ENCODE data around the gene BAZ2B. TPM values are rescaled to one million over a fixed set of nuclear protein-coding genes. Genes with fewer than 3 reads are reported as not detected.

The BAZ2B gene, protein sequence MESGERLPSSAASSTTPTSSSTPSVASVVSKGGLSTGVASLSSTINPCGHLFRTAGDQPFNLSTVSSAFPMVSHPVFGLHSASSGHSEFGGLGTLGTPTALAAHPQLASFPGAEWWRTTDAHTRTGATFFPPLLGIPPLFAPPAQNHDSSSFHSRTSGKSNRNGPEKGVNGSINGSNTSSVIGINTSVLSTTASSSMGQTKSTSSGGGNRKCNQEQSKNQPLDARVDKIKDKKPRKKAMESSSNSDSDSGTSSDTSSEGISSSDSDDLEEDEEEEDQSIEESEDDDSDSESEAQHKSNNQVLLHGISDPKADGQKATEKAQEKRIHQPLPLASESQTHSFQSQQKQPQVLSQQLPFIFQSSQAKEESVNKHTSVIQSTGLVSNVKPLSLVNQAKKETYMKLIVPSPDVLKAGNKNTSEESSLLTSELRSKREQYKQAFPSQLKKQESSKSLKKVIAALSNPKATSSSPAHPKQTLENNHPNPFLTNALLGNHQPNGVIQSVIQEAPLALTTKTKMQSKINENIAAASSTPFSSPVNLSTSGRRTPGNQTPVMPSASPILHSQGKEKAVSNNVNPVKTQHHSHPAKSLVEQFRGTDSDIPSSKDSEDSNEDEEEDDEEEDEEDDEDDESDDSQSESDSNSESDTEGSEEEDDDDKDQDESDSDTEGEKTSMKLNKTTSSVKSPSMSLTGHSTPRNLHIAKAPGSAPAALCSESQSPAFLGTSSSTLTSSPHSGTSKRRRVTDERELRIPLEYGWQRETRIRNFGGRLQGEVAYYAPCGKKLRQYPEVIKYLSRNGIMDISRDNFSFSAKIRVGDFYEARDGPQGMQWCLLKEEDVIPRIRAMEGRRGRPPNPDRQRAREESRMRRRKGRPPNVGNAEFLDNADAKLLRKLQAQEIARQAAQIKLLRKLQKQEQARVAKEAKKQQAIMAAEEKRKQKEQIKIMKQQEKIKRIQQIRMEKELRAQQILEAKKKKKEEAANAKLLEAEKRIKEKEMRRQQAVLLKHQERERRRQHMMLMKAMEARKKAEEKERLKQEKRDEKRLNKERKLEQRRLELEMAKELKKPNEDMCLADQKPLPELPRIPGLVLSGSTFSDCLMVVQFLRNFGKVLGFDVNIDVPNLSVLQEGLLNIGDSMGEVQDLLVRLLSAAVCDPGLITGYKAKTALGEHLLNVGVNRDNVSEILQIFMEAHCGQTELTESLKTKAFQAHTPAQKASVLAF (N-terminal part only)
- 29.8 and 32.0 TPM in 2 replicates for polyA plus RNA-seq (2013)

GRCh38 chr2:159616286-159616701 lies at the start of gene BAZ2B:
Gene BAZ2B (minus strand): TSS chr2:159616548. CDS start chr2:159478719, 137,829 bp downstream.
- H3K4me2 ChIP-seq (ENCODE audit: low read length) = peak within 1 kb of the TSS; percentile 78
- H3K36me3 ChIP-seq (ENCODE audit: control insufficient read depth in 1 of 2, insufficient read depth in 2 of 2, low read length in 2 of 2) = no peaks in the 10 kb centered on the region
- peak within 1 kb of the TSS; percentile 99 for H2BK5ac ChIP-seq (ENCODE audit: low read depth, low read length, poor library complexity)
- H3K23ac ChIP-seq (ENCODE audit: low read length) = no peak within 1 kb of the TSS
- no peaks in the 10 kb centered on the region for H3K9me3 ChIP-seq (ENCODE audit: insufficient read depth, low read depth, low read length)
- peaks cover 0 to 1% of the 10 kb centered on the region in 2 experiments for H3K4me1 ChIP-seq (ENCODE audit: control insufficient read depth in 1 of 2, insufficient read depth in 2 of 2, low read length in 2 of 2)
- peak within 1 kb of the TSS; percentile 97 for H4K8ac ChIP-seq (ENCODE audit: low read depth, low read length)
- peaks cover 8% of the 10 kb centered on the region for H3K79me2 ChIP-seq (ENCODE audit: control insufficient read depth, insufficient read depth, low read length, poor library complexity)
- H3K4ac ChIP-seq (ENCODE audit: low read depth, low read length) = peak within 1 kb of the TSS; percentile 96
- peak within 1 kb of the TSS; percentile 100 for H3K27ac ChIP-seq (ENCODE audit: low read depth, low read length)
- peak within 1 kb of the TSS; percentile 88 for H3K4me3 ChIP-seq (ENCODE audit: low read depth, low read length)
- H3K27me3 ChIP-seq (ENCODE audit: insufficient read depth, low read length) = no peaks in the 10 kb centered on the region
- WGBS (ENCODE audit: extremely low coverage, insufficient coverage, insufficient read length) = no CpG with 5 or more reads among the region's 6 CpGs
- H4K91ac ChIP-seq (ENCODE audit: low read depth, low read length) = peak within 1 kb of the TSS; percentile 99
- H2AK5ac ChIP-seq (ENCODE audit: low read length) = peak within 1 kb of the TSS; percentile 85
- peak within 1 kb of the TSS; percentile 56 for H2BK12ac ChIP-seq (ENCODE audit: low read length)
- peak within 1 kb of the TSS; percentile 96 for H3K14ac ChIP-seq (ENCODE audit: low read length)
- H3K18ac ChIP-seq (ENCODE audit: low read length) = peak within 1 kb of the TSS; percentile 93
- H3K79me1 ChIP-seq (ENCODE audit: low read length) = peaks cover 11% of the 10 kb centered on the region
- peak within 1 kb of the TSS; percentile 77 for H2AFZ ChIP-seq (ENCODE audit: insufficient read depth, low read length, poor library complexity)
- peak within 1 kb of the TSS; percentile 83 for H4K12ac ChIP-seq (ENCODE audit: low read depth, low read length)
- H3K9ac ChIP-seq (ENCODE audit: low read length) = peak within 1 kb of the TSS; percentile 100
- DNase-seq = peak; percentile 23 to 57
- peak within 1 kb of the TSS; percentile 98 for H2BK120ac ChIP-seq (ENCODE audit: insufficient read depth, low read length, poor library complexity)

- Histone ChIP-seq H3K4ac (ENCODE audit: low read depth, low read length) (no peak overlapping the region), H3K27ac (ENCODE audit: low read depth, low read length) (no peak overlapping the region), H2BK5ac (ENCODE audit: low read depth, low read length, poor library complexity) (no peak overlapping the region), H3K4me2 (ENCODE audit: low read length) (no peak overlapping the region), H3K18ac (ENCODE audit: low read length) (no peak overlapping the region), H3K4me1 (ENCODE audit: control insufficient read depth in 1 of 2, insufficient read depth in 2 of 2, low read length in 2 of 2) (no peaks in the 10 kb centered on the region), H4K91ac (ENCODE audit: low read depth, low read length) (no peak overlapping the region), H2AFZ (ENCODE audit: insufficient read depth, low read length, poor library complexity) (no peak overlapping the region), H3K4me3 (ENCODE audit: low read depth, low read length) (no peak overlapping the region), H2BK120ac (ENCODE audit: insufficient read depth, low read length, poor library complexity) (no peak overlapping the region), H3K79me2 (ENCODE audit: control insufficient read depth, insufficient read depth, low read length, poor library complexity) (no peaks in the 10 kb centered on the region), H2BK12ac (ENCODE audit: low read length) (no peak overlapping the region), H2AK5ac (ENCODE audit: low read length) (no peak overlapping the region), H3K23ac (ENCODE audit: low read length) (no peak overlapping the region), H3K14ac (ENCODE audit: low read length) (no peak overlapping the region), H3K79me1 (ENCODE audit: low read length) (no peaks in the 10 kb centered on the region), H3K27me3 (ENCODE audit: insufficient read depth, low read length) (no peaks in the 10 kb centered on the region), H3K36me3 (ENCODE audit: control insufficient read depth in 1 of 2, insufficient read depth in 2 of 2, low read length in 2 of 2) (no peaks in the 10 kb centered on the region), H3K9ac (ENCODE audit: low read length) (no peak overlapping the region), H4K8ac (ENCODE audit: low read depth, low read length) (no peak overlapping the region), H4K12ac (ENCODE audit: low read depth, low read length) (no peak overlapping the region), H3K9me3 (ENCODE audit: insufficient read depth, low read depth, low read length) (no peaks in the 10 kb centered on the region)
- DNase-seq = no peak
These were observed 44.9 kb upstream of the BAZ2B start for GRCh38 chr2:159661286-159661685.

DNA sequence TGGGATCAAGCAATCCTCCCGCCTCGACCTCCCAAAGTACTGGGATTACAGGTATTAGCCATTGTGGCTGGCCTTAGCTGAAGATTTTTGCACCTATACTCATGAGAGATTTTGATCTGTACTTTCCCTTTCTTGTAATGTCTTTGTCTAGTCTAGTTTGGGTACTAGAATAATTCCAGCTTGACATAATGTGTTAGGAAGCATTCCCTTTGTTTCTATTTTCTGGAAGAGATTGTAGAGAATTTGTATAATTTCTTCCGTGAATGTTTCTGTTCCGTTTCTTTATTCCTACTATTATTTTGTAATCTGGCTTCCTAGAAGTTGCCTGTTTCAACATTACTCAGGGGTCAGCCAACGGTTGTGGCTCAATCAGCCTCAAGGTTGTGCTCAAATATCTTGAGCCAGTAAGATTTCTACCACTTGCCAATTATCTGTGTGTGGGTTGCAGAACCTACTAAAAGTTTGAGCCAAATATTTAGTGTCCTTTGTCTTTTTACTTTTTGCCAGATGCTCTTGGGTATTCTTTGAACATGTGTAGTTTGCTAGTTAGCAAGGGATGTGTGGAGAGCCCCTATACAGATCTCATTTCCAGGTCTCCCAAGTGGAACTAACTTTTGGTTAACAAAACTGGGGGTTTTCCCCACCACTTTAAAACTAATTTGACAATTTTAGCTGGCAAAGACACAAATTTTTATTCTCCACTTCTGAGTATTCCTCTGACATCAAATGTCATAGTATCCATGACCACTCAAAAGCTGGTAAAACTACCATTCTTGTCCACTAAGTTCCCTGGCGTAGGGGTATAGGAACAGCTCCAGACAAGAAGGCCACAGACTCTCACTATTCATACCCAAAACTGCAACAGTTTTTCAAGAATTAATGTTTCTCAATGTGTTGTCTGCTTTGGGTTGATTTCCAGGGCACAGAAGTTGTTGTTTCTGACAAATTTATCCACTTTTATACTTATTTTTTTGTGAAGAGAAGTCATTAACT lies 42.8 kb upstream of the BAZ2B start:
- Histone ChIP-seq H3K9me3 (ENCODE audit: insufficient read depth, low read depth, low read length) (no peaks in the 10 kb centered on the region), H3K14ac (ENCODE audit: low read length) (no peak overlapping the region), H3K27ac (ENCODE audit: low read depth, low read length) (no peak overlapping the region), H4K8ac (ENCODE audit: low read depth, low read length) (no peak overlapping the region), H3K4ac (ENCODE audit: low read depth, low read length) (no peak overlapping the region), H3K4me2 (ENCODE audit: low read length) (no peak overlapping the region), H4K91ac (ENCODE audit: low read depth, low read length) (no peak overlapping the region), H2AFZ (ENCODE audit: insufficient read depth, low read length, poor library complexity) (no peak overlapping the region), H2BK12ac (ENCODE audit: low read length) (no peak overlapping the region), H2BK5ac (ENCODE audit: low read depth, low read length, poor library complexity) (no peak overlapping the region), H3K79me1 (ENCODE audit: low read length) (no peaks in the 10 kb centered on the region), H3K27me3 (ENCODE audit: insufficient read depth, low read length) (no peaks in the 10 kb centered on the region), H3K4me3 (ENCODE audit: low read depth, low read length) (no peak overlapping the region), H3K4me1 (ENCODE audit: control insufficient read depth in 1 of 2, insufficient read depth in 2 of 2, low read length in 2 of 2) (no peaks in the 10 kb centered on the region), H3K23ac (ENCODE audit: low read length) (no peak overlapping the region), H3K9ac (ENCODE audit: low read length) (no peak overlapping the region), H3K79me2 (ENCODE audit: control insufficient read depth, insufficient read depth, low read length, poor library complexity) (no peaks in the 10 kb centered on the region), H4K12ac (ENCODE audit: low read depth, low read length) (no peak overlapping the region), H3K18ac (ENCODE audit: low read length) (no peak overlapping the region), H2AK5ac (ENCODE audit: low read length) (no peak overlapping the region), H3K36me3 (ENCODE audit: control insufficient read depth in 1 of 2, insufficient read depth in 2 of 2, low read length in 2 of 2) (no peaks in the 10 kb centered on the region), H2BK120ac (ENCODE audit: insufficient read depth, low read length, poor library complexity) (no peak overlapping the region)
- peak; percentile 40 to 77 for DNase-seq
- no CpG with 5 or more reads among the region's 6 CpGs for WGBS (ENCODE audit: extremely low coverage, insufficient coverage, insufficient read length)

Data from trophoblast cell (in vitro differentiated cells and primary cell).